K562 (cell line): ENCODE measurements around the gene DNAH9. TPM values are rescaled to one million over a fixed set of nuclear protein-coding genes. Genes with fewer than 3 reads are reported as not detected.

ENCODE experiments used
- ATAC-seq: fragments of 200-7000 bp; cut with Tn5 transposase; 3 replicates; pipeline ENCODE4 v1.9.1; 2020; ENCODE audit warnings: moderate library complexity
- BruUV-seq: library from RNA; stranded (reverse); fragments of 400-500 nt; replicated peaks from 2 replicates; lab custom pipeline; 2021; lab: Mats Ljungman, UMichigan
- CTCF ChIA-PET: fragments of 300-600 bp; formaldehyde crosslinking; extraction: SDS; loops from one replicate; lab custom pipeline; 2021; ENCODE audit warnings: low intra/inter-chr PET ratio; lab: Yijun Ruan, JAX
- POLR2A ChIA-PET: fragments of 300-600, 350-650 bp; sonication (Branson Sonifier 250); formaldehyde crosslinking; extraction: SDS; loops from one replicate; lab custom pipeline; 2021; ENCODE audit warnings: antibody characterized with exemption, inconsistent platforms; lab: Yijun Ruan, JAX
- DNase-seq, 4 experiments: peaks; one replicate each; pipeline versions ENCODE4 v3.0.0 to v3.0.0-alpha.2; 2011 to 2018; ENCODE audit warnings: low spot score in 3 of 4, mixed read lengths in 3 of 4; ENCODE audit errors: extremely low read depth in 1 of 4
- FAIRE-seq: peaks from 2 replicates; lab custom pipeline; 2011; peaks lifted over from hg19 to GRCh38; lab: Jason Lieb, UNC
- H2AFZ ChIP-seq: 2 replicates; pipeline ENCODE4 v1.6.0; 2011; ENCODE audit warnings: low read depth, low read length, control low read depth, inconsistent platforms
- H3K27ac ChIP-seq: fragments of 200-600 bp; 3 replicates; pipeline ENCODE4 v1.8.0; 2011; ENCODE audit warnings: low read depth, mild to moderate bottlenecking, control low read depth, inconsistent platforms, low read length, moderate library complexity, mixed read lengths; ENCODE audit errors: extremely low read depth
- H3K27me3 ChIP-seq, 2 experiments: fragments of 300-600 bp in 1 of 2; 2 replicates in 1 of 2; 3 replicates in 1 of 2; pipeline versions ENCODE4 v1.6.0 to v1.8.0; 2011; ENCODE audit warnings: inconsistent platforms in 2 of 2, low read length in 2 of 2, mild to moderate bottlenecking in 1 of 2, mixed read lengths in 1 of 2, moderate library complexity in 1 of 2; ENCODE audit not compliant: control insufficient read depth in 2 of 2, insufficient read depth in 2 of 2
- H3K36me3 ChIP-seq: fragments of 300-600 bp; 3 replicates; pipeline ENCODE4 v1.8.0; 2011; ENCODE audit warnings: mild to moderate bottlenecking, low read length, inconsistent platforms; ENCODE audit not compliant: control insufficient read depth, insufficient read depth
- H3K4me1 ChIP-seq, 2 experiments: fragments of 200-600 bp in 1 of 2; replicated peaks in 1 of 2; 2 replicates in 1 of 2; 3 replicates in 1 of 2; pipeline versions ENCODE4 v1.5.1 to v1.8.0; 2011; ENCODE audit warnings: inconsistent platforms in 2 of 2, low read length in 2 of 2, mild to moderate bottlenecking in 1 of 2, mixed read lengths in 1 of 2, moderate library complexity in 1 of 2; ENCODE audit not compliant: control insufficient read depth in 2 of 2, insufficient read depth in 2 of 2
- H3K4me2 ChIP-seq: 2 replicates; pipeline ENCODE4 v1.6.1; 2011; ENCODE audit warnings: low read length, control low read depth, inconsistent platforms, mixed read lengths; ENCODE audit not compliant: insufficient read depth
- H3K4me3 ChIP-seq: fragments of 200-600 bp; sonication (generic), shearing (Covaris generic); 2 replicates; pipeline ENCODE4 v1.5.1; 2016; ENCODE audit warnings: control low read depth, inconsistent platforms
- H3K79me2 ChIP-seq: fragments of 200-600 bp; 3 replicates; pipeline ENCODE4 v1.8.0; 2011; ENCODE audit warnings: low read length, inconsistent platforms; ENCODE audit not compliant: control insufficient read depth, insufficient read depth
- H3K9ac ChIP-seq, 2 experiments: 2 replicates each; pipeline versions ENCODE4 v1.6.0 to v1.6.1; 2011; ENCODE audit warnings: low read depth in 2 of 2, low read length in 2 of 2, control low read depth in 1 of 2, inconsistent platforms in 1 of 2, mild to moderate bottlenecking in 1 of 2, mixed read lengths in 1 of 2; ENCODE audit not compliant: insufficient read depth in 1 of 2
- H3K9me1 ChIP-seq: one replicate; pipeline ENCODE4 v1.6.0; 2011; ENCODE audit warnings: inconsistent platforms, mild to moderate bottlenecking, low read length, moderate library complexity; ENCODE audit not compliant: control insufficient read depth, insufficient read depth
- H3K9me3 ChIP-seq: replicated peaks from 2 replicates; pipeline ENCODE4 v1.5.1; 2011; ENCODE audit warnings: low read depth, low read length, inconsistent platforms; ENCODE audit not compliant: control insufficient read depth, insufficient read depth
- H4K20me1 ChIP-seq: replicated peaks from 2 replicates; pipeline ENCODE4 v1.6.1; 2011; ENCODE audit warnings: low read length, inconsistent platforms, mixed read lengths; ENCODE audit not compliant: control insufficient read depth, insufficient read depth
- CCAR2 ChIP-seq: fragments of 200-400 bp; formaldehyde crosslinking; IDR thresholded peaks from 2 replicates; pipeline ENCODE4 v1.6.1; 2017; ENCODE audit warnings: mild to moderate bottlenecking, low read depth, low read length
- GATAD2B ChIP-seq: fragments of 450-650 bp; IDR thresholded peaks from 2 replicates; pipeline ENCODE4 v1.6.1; 2017; ENCODE audit warnings: mild to moderate bottlenecking, borderline replicate concordance
- GTF2E2 ChIP-seq: fragments of 200-800 bp; sonication (Bioruptor generic); IDR thresholded peaks from 2 replicates; pipeline ENCODE4 v1.6.1; 2016; ENCODE audit warnings: missing genetic modification characterization, missing compliant biosample characterization
- IRF2 ChIP-seq: sonication (generic); formaldehyde crosslinking; IDR thresholded peaks from 2 replicates; pipeline ENCODE4 v1.8.1; 2022; ENCODE audit warnings: mild to moderate bottlenecking, missing genetic modification reagents
- MEF2A ChIP-seq: IDR thresholded peaks from 2 replicates; pipeline ENCODE4 v1.6.1; 2011; ENCODE audit warnings: low read depth, mild to moderate bottlenecking, low read length, moderate library complexity; ENCODE audit not compliant: control insufficient read depth
- NFXL1 ChIP-seq: fragments of 450-650 bp; formaldehyde crosslinking; IDR thresholded peaks from 2 replicates; pipeline ENCODE4 v1.4.0; 2021; ENCODE audit warnings: mild to moderate bottlenecking
- POLR2AphosphoS2 ChIP-seq: IDR thresholded peaks from 2 replicates; pipeline ENCODE4 v1.6.1; 2012; ENCODE audit warnings: low read length, improper control_type of control experiment
- SETDB1 ChIP-seq: IDR thresholded peaks from one replicate; pipeline ENCODE4 v1.6.1; 2012; ENCODE audit warnings: low read length, control low read depth, inconsistent platforms
- TEAD1 ChIP-seq, 2 experiments: fragments of 450-650 bp in 1 of 2; sonication (generic) in 1 of 2; formaldehyde crosslinking; IDR thresholded peaks; 2 replicates each; pipeline versions ENCODE4 v1.4.0 to v1.8.0; 2020 to 2022; ENCODE audit warnings: mild to moderate bottlenecking in 2 of 2, missing genetic modification reagents in 1 of 2
- TRIM24 ChIP-seq, 2 experiments: fragments of 450-650 bp; IDR thresholded peaks; 2 replicates each; pipeline ENCODE4 v1.6.1; 2016
- ZNF589 ChIP-seq: fragments of 200-800 bp; sonication (Bioruptor generic); IDR thresholded peaks from 2 replicates; pipeline ENCODE4 v1.6.1; 2016; ENCODE audit warnings: low read depth, missing genetic modification characterization, missing compliant biosample characterization
- WGBS: fragments of 100-300 bp; shearing (Covaris generic); methylation state at CpG from one replicate; pipeline ENCODE4 v1.1.6; 2016; ENCODE audit warnings: low coverage, mixed read lengths; ENCODE audit not compliant: insufficient coverage; ENCODE audit errors: missing lambda C conversion rate; 5-methylcytosine and 5-hydroxymethylcytosine counted together
- in situ Hi-C: fragments of 300-500 bp; cut with MboI; formaldehyde crosslinking; loops from 4 replicates; pipeline ENCODE4 v1.15.0; 2018; ENCODE audit warnings: inconsistent platforms, mixed read lengths
- intact Hi-C: fragments of 100-400 bp; cut with micrococcal nuclease; formaldehyde crosslinking; loops from 2 replicates; pipeline ENCODE4 v1.14.2; 2022
- polyA plus RNA-seq, 8 experiments: library from polyadenylated mRNA; depleted of rRNA in 4 of 8; stranded (reverse) in 5 of 8; unstranded in 3 of 8; fragments of >200 nt; fragmentation: Nextera tagmentation in 2 of 8; fragmentation: Illumina TruSeq in 1 of 8; extraction: Ambion mirVana in 2 of 8; extraction: Trizol in 1 of 8; gene quantifications; 2 replicates each; pipeline versions ENCODE4 v1.2.1 to v1.2.3, GENCODE V29; 2011 to 2014; ENCODE audit warnings: inconsistent platforms in 1 of 8, missing spikeins in 1 of 8
- total RNA-seq, 7 experiments: library from RNA; depleted of rRNA in 6 of 7; stranded (reverse); fragments of >200 nt in 6 of 7; fragmentation: Illumina TruSeq in 2 of 7; extraction: Trizol in 2 of 7; gene quantifications; 2 replicates each; pipeline versions ENCODE4 v1.2.1 to v1.2.3, GENCODE V29; 2011 to 2021; ENCODE audit warnings: low replicate concordance in 1 of 7
- TF ChIP-seq, protein P1 (sequence below): fragments of 450-650 bp; formaldehyde crosslinking; IDR thresholded peaks from 2 replicates; pipeline ENCODE4 v1.4.0; 2020; ENCODE audit warnings: mild to moderate bottlenecking, moderate library complexity

Gene DNAH9
- total and polyA plus RNA-seq, 9 of the 15 experiments (the other 6 are each of a cell fraction or from before 2014, with no cell fraction given): not detected

DNA sequence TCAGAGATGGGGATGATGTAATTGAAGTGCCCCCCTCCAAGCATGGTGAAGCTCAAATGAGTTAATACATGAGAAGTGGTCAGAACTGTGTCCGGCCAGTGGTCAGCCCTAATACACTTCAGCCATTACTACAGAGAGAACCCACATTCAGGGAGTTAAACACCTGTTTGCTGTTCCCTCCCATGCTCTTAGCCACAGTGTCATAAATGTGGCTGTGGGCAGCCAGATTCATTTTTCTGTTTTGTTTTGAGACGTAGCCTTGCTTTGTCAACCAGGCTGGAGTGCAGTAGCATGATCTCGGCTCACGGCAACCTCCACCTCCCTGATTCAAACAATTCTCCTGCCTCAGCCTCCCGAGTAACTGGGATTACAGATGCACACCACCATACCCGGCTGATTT lies 139.9 kb downstream of the DNAH9 start (continued):
- TF ChIP-seq, protein P1, sequence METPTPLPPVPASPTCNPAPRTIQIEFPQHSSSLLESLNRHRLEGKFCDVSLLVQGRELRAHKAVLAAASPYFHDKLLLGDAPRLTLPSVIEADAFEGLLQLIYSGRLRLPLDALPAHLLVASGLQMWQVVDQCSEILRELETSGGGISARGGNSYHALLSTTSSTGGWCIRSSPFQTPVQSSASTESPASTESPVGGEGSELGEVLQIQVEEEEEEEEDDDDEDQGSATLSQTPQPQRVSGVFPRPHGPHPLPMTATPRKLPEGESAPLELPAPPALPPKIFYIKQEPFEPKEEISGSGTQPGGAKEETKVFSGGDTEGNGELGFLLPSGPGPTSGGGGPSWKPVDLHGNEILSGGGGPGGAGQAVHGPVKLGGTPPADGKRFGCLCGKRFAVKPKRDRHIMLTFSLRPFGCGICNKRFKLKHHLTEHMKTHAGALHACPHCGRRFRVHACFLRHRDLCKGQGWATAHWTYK (CRISPR knock-in tag): no peak
- TF ChIP-seq IRF2: no peak
- no peak for TF ChIP-seq GTF2E2 (tag)

DNA sequence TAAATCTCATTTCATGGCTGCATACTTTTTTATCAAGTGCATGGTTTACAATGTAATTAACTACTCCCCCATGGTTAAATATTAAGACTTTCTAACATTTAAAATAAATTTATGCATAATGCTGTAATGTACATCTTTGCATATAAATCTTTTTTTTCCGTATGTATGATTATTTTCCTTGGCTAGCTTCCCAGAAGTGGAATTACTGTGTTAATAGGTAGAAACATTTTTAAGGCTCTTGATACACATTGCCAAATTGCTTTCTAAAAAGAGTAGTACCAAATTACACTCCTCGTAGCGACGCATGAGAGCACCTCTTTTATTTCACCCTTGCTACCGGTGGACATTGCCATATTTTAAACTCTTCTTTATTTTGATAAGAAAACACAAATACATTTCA lies 141.1 kb downstream of the DNAH9 start:
- Histone ChIP-seq H3K9me1 (no peaks in the 10 kb centered on the region), H3K9me3 (no peaks in the 10 kb centered on the region), H3K36me3 (no peaks in the 10 kb centered on the region), H3K4me3 (no peak overlapping the region), H3K4me2 (no peak overlapping the region), H3K27me3 (peaks cover 0 to 4% of the 10 kb centered on the region in 2 experiments; a peak in 1 of 5 replicates), H3K79me2 (no peaks in the 10 kb centered on the region), H3K9ac (no peak overlapping the region), H3K27ac (no peak overlapping the region), H3K4me1 (no peaks in the 10 kb centered on the region; a peak in 2 of 5 replicates), H4K20me1 (no peaks in the 10 kb centered on the region), H2AFZ (no peak overlapping the region)
- FAIRE-seq: no peak
- no peak for DNase-seq
- POLR2A ChIA-PET: no interaction called here
- CTCF ChIA-PET: no interaction called here
- no peak for ATAC-seq
- no TSS peak for BruUV-seq
- 4% methylated on average over 5 of the region's 5 CpGs for WGBS
- in situ Hi-C loops: no loop called here
- intact Hi-C loops: no loop called here
- TF ChIP-seq POLR2AphosphoS2 (no peak), SETDB1 (no peak), GATAD2B (no peak), ZNF589 (CRISPR knock-in tag) (no peak), MEF2A (no peak), CCAR2 (no peak), TRIM24 (IDR thresholded peaks at IDR 0.05) (no peak), TEAD1 (CRISPR knock-in tag; IDR thresholded peaks at IDR 0.05) (no peak), NFXL1 (CRISPR knock-in tag) (no peak)
